ENCODE data around the gene CHD5. TPM values are rescaled to one million over a fixed set of nuclear protein-coding genes. Genes with fewer than 3 reads are reported as not detected.

Gene CHD5
- total and polyA plus RNA-seq, 12 donors, result 0.01 to 0.78 (median 0.17) TPM

GRCh38 chr1:6168947-6169586, 11.1 kb downstream of the CHD5 start:
- 69 to 74% methylated on average over 18 of the region's 18 CpGs for whole genome bisulfite sequencing, 2 donors
- Histone ChIP-seq H3K9me3 (no peaks in the 10 kb centered on the region), H3K27me3 (peaks cover 0 to 80% (median 42%) of the 10 kb centered on the region in 7 donors), H3K36me3 (no peaks in the 10 kb centered on the region), H3K27ac (no peak overlapping the region), H3K4me3 (no peak overlapping the region), H3K4me1 (no peaks in the 10 kb centered on the region)
- intact Hi-C loops (cut with DNase I), result no loop called here
- no peak for DNase-seq
- TF ChIP-seq CTCF (IDR thresholded peaks at IDR 0.05), result no peak
- no peak for ATAC-seq

DNA sequence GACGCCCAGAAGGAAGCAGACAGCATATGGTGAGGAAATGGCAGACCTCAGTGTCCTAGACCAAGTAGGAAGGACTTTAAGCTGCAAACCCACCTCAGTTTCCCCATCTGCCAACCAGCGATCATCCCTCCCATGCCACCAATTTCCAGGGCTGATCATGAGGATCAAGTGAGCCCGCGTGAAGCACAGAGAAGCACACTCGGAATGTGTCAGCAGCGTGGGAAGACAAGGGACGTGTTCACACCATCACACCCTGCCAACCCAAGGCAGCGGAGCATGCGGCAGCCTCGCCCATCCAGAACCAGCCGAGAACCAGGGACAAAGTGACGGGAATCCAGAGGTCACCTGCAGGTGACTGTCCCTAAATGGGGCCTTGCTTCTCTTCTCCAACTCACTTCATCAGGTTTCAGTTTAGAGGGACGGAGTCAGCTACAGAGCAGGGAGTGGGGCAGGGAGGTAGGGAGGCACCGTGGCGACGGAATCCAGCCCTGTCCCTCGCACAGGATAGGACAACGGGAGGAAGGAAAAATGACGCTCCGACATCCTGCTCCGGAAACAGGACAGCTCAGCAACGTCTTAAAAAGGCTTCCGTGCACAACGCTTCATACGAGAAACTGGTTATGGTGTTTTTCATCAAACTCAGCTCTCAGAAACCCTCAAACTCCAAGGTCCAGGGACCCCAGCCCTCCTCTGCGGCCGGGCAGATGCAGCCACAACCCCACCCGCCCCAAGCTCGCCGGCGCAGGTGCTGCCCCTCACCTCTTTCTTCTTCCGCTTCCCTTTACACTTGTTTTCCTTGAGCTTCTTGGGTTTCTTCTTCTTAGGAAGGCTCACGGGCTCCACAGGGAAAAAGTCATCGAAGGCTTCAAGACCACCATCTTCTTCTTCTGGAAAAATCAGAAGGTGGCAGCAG, 12.5 kb downstream of the CHD5 start:
- no peak for TF ChIP-seq CTCF (IDR thresholded peaks at IDR 0.05)
- Histone ChIP-seq H3K4me1 (no peaks in the 10 kb centered on the region), H3K27me3 (peaks cover 0 to 80% (median 44%) of the 10 kb centered on the region in 7 donors), H3K36me3 (no peaks in the 10 kb centered on the region), H3K9me3 (no peaks in the 10 kb centered on the region), H3K27ac (no peak overlapping the region), H3K4me3 (no peak overlapping the region)
- intact Hi-C loops (cut with DNase I), result no loop called here
- peak in 3 of 8 donors; percentile 40 to 59 (median 58) for ATAC-seq
- no peak for DNase-seq
- WGBS, 2 donors, result 69 to 71% methylated on average over 34 of the region's 34 CpGs

DNA sequence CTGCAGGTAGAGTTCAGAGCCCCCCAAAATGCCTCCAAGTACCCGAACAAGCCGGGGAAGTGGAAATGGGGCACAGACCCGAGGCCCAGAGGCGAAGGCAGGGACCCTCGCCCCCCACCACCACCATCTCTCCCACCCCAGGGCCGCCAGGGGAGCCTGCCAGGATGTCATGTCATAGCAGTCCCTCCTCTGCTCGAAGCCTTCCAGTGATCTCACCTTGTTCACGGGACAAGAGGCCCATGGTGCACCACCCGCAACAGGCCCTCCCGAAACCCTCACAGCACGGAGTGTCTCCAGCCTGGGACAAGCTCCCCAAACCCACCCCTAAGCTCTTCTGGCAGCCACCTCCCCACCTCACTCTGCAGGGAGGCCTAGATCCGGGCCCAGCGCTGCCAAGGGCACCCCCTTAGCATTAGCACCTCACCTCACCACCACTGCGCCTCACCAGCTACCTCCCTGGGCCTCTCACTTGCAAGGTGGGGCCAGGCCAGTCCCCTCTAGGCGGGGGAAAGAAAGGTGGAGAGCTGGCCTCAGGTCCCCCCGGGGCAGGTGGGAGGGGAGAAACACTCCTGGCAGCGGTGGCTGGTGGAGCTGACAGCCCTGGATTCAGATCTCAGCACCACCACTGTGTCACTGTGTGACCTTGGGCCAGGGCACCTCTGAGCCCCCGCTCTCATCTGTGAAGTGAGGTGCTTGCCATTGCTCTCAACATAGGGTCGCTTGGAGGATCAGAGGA, 13.3 kb downstream of the CHD5 start:
- WGBS, 2 donors, result 81 to 82% methylated on average over 19 of the region's 19 CpGs
- no peaks in the 10 kb centered on the region for H3K9me3 ChIP-seq
- intact Hi-C loops (cut with DNase I), result no loop called here
- TF ChIP-seq CTCF (IDR thresholded peaks at IDR 0.05), result no peak
- no peaks in the 10 kb centered on the region for H3K36me3 ChIP-seq
- DNase-seq, result no peak
- no peak overlapping the region for H3K27ac ChIP-seq
- H3K27me3 ChIP-seq, result peaks cover 0 to 81% (median 46%) of the 10 kb centered on the region in 7 donors
- H3K4me3 ChIP-seq, result no peak overlapping the region
- no peak for ATAC-seq
- H3K4me1 ChIP-seq, result no peaks in the 10 kb centered on the region

GRCh38 chr1:6166221-6166620, 13.9 kb downstream of the CHD5 start:
- DNase-seq, result no peak
- TF ChIP-seq CTCF (IDR thresholded peaks at IDR 0.05), result no peak
- Histone ChIP-seq H3K4me1 (peaks cover 0 to 1% (median 0%) of the 10 kb centered on the region in 9 donors), H3K27ac (no peak overlapping the region), H3K36me3 (no peaks in the 10 kb centered on the region), H3K27me3 (peaks cover 0 to 81% (median 46%) of the 10 kb centered on the region in 7 donors), H3K4me3 (no peak overlapping the region), H3K9me3 (no peaks in the 10 kb centered on the region)
- no peak for ATAC-seq
- intact Hi-C loops (cut with DNase I), result no loop called here
- WGBS, 2 donors, result 60 to 69% methylated on average over 10 of the region's 10 CpGs
